GM12878 (cell line): ENCODE results near the gene CCDC150. TPM values are rescaled to one million over a fixed set of nuclear protein-coding genes. Genes with fewer than 3 reads are reported as not detected.

Experiments
- ATAC-seq: fragments of 200-7000 bp; cut with Tn5 transposase; 3 replicates; pipeline ENCODE4 v1.9.1; 2020; ENCODE audit warnings: mild to moderate bottlenecking, moderate library complexity
- BruUV-seq: library from RNA; stranded (reverse); fragments of 400-500 nt; replicated peaks from 2 replicates; lab custom pipeline; 2021; lab: Mats Ljungman, UMichigan
- CTCF ChIA-PET: fragments of 300-600 bp; sonication (Branson Sonifier 250); formaldehyde crosslinking; extraction: SDS; loops from one replicate; lab custom pipeline; 2021; ENCODE audit warnings: inconsistent platforms; lab: Yijun Ruan, JAX
- POLR2A ChIA-PET: fragments of 350-600 bp; formaldehyde crosslinking; extraction: SDS; loops from one replicate; lab custom pipeline; 2021; ENCODE audit warnings: inconsistent platforms; lab: Charles Lee
- RAD21 ChIA-PET: fragments of 300-600 bp; sonication (Branson Sonifier 250); formaldehyde crosslinking; loops from one replicate; lab custom pipeline; 2023; ENCODE audit warnings: antibody characterized with exemption; ENCODE audit not compliant: unreplicated experiment; lab: Charles Lee
- SMC1A ChIA-PET: fragments of 300-600 bp; sonication (Branson Sonifier 250); formaldehyde crosslinking; loops from one replicate; lab custom pipeline; 2023; ENCODE audit not compliant: unreplicated experiment, uncharacterized antibody; lab: Charles Lee
- DNase-seq: peaks from one replicate; pipeline ENCODE4 v3.0.0-alpha.2; 2011; ENCODE audit warnings: low read depth, low spot score
- FAIRE-seq: peaks from 3 replicates; lab custom pipeline; 2011; peaks lifted over from hg19 to GRCh38; lab: Jason Lieb, UNC
- H2AFZ ChIP-seq: 2 replicates; pipeline ENCODE4 v1.6.0; 2011; ENCODE audit warnings: low read depth, low read length, control low read depth; ENCODE audit not compliant: control insufficient read depth
- H3K27ac ChIP-seq: 2 replicates; pipeline ENCODE4 v1.5.1; 2011; ENCODE audit warnings: control low read depth; ENCODE audit not compliant: control insufficient read depth, insufficient read depth
- H3K27me3 ChIP-seq, 2 experiments: replicated peaks in 1 of 2; 2 replicates each; pipeline versions ENCODE4 v1.6.0 to v1.6.1; 2011; ENCODE audit warnings: low read length in 1 of 2; ENCODE audit not compliant: control insufficient read depth in 2 of 2, insufficient read depth in 2 of 2
- H3K36me3 ChIP-seq, 2 experiments: 2 replicates each; pipeline ENCODE4 v1.5.1; 2011; ENCODE audit warnings: low read length in 1 of 2; ENCODE audit not compliant: control insufficient read depth in 2 of 2, insufficient read depth in 2 of 2
- H3K4me1 ChIP-seq: 2 replicates; pipeline ENCODE4 v1.6.1; 2011; ENCODE audit warnings: mild to moderate bottlenecking, low read length, moderate library complexity, mixed read lengths; ENCODE audit not compliant: control insufficient read depth, insufficient read depth
- H3K4me2 ChIP-seq: 2 replicates; pipeline ENCODE4 v1.6.0; 2011; ENCODE audit warnings: control low read depth; ENCODE audit not compliant: control insufficient read depth, insufficient read depth
- H3K4me3 ChIP-seq: fragments of 200-600 bp; sonication (generic); 2 replicates; pipeline ENCODE4 v1.5.1; 2016
- H3K79me2 ChIP-seq: 2 replicates; pipeline ENCODE4 v1.6.0; 2011; ENCODE audit warnings: low read length; ENCODE audit not compliant: control insufficient read depth, insufficient read depth
- H3K9ac ChIP-seq: 2 replicates; pipeline ENCODE4 v1.8.0; 2011; ENCODE audit warnings: low read length, control low read depth, mixed read lengths; ENCODE audit not compliant: control insufficient read depth, insufficient read depth
- H3K9me3 ChIP-seq: replicated peaks from 3 replicates; pipeline ENCODE4 v1.5.1; 2011; ENCODE audit warnings: mild to moderate bottlenecking, low read length; ENCODE audit not compliant: control insufficient read depth, insufficient read depth
- H4K20me1 ChIP-seq: 2 replicates; pipeline ENCODE4 v1.6.0; 2011; ENCODE audit not compliant: control insufficient read depth, insufficient read depth
- CTCF ChIP-seq, 3 experiments: IDR thresholded peaks in 2 of 3; conservative IDR thresholded peaks in 1 of 3; 2 replicates each; pipeline ENCODE4 v1.5.1; 2011; ENCODE audit warnings: low read depth in 3 of 3, low read length in 3 of 3, mild to moderate bottlenecking in 3 of 3, control low read depth in 2 of 3, moderate library complexity in 2 of 3, inconsistent platforms in 1 of 3, mixed read lengths in 1 of 3; ENCODE audit not compliant: control insufficient read depth in 2 of 3, insufficient read depth in 1 of 3; ENCODE audit errors: extremely low read depth in 1 of 3
- ESRRA ChIP-seq: IDR thresholded peaks from 2 replicates; pipeline ENCODE4 v1.6.1; 2012; ENCODE audit warnings: mild to moderate bottlenecking, low read length, improper control_type of control experiment
- RAD21 ChIP-seq: IDR thresholded peaks from 2 replicates; pipeline ENCODE4 v1.6.1; 2011; ENCODE audit warnings: mild to moderate bottlenecking, low read depth, low read length, moderate library complexity; ENCODE audit not compliant: insufficient read depth
- SKIL ChIP-seq: fragments of 450-650 bp; IDR thresholded peaks from 2 replicates; pipeline ENCODE4 v1.6.1; 2017; ENCODE audit warnings: mild to moderate bottlenecking, low read depth, inconsistent platforms; ENCODE audit not compliant: poor library complexity, severe bottlenecking
- SMC3 ChIP-seq: IDR thresholded peaks from 2 replicates; pipeline ENCODE4 v1.6.1; 2011; ENCODE audit warnings: low read length, improper control_type of control experiment, borderline replicate concordance
- WGBS: methylation state at CpG from one replicate; pipeline ENCODE4 v1.1.6; 2016; ENCODE audit warnings: low lambda C conversion rate; ENCODE audit not compliant: insufficient replicate concordance, insufficient coverage; ENCODE audit errors: missing lambda C conversion rate; 5-methylcytosine and 5-hydroxymethylcytosine counted together
- in situ Hi-C: fragments of 300-500 bp; cut with MboI; formaldehyde crosslinking; loops from 9 replicates; pipeline ENCODE4 v1.14.3; 2018; ENCODE audit warnings: mixed read lengths
- intact Hi-C: fragments of 100-400 bp; cut with micrococcal nuclease; formaldehyde crosslinking; loops from one replicate; pipeline ENCODE4 v1.14.2; 2022; ENCODE audit not compliant: unreplicated experiment
- polyA plus RNA-seq, 11 experiments: library from polyadenylated mRNA; depleted of rRNA in 4 of 11; unstranded in 6 of 11; stranded (reverse) in 5 of 11; fragments of >200 nt; fragmentation: Nextera tagmentation in 4 of 11; fragmentation: Illumina TruSeq in 1 of 11; extraction: Ambion mirVana in 4 of 11; extraction: Trizol in 1 of 11; gene quantifications; 1 replicate in 1 of 11; 2 replicates in 10 of 11; pipeline versions ENCODE4 v1.2.1 to v1.2.3, GENCODE V29; 2011 to 2016; ENCODE audit warnings: inconsistent platforms in 2 of 11, missing spikeins in 2 of 11, low read depth in 1 of 11
- total RNA-seq, 4 experiments: library from RNA; depleted of rRNA in 3 of 4; stranded (reverse); fragments of >200 nt in 3 of 4; fragmentation: Illumina TruSeq in 1 of 4; extraction: Trizol in 1 of 4; gene quantifications; 2 replicates each; pipeline versions ENCODE4 v1.2.1 to v1.2.3, GENCODE V29; 2013 to 2021
- TF ChIP-seq, protein P1 (sequence below): fragments of 450-650 bp; IDR thresholded peaks from 2 replicates; pipeline ENCODE4 v1.6.1; 2018; ENCODE audit warnings: borderline replicate concordance, mild to moderate bottlenecking; ENCODE audit not compliant: partially characterized antibody

CCDC150 gene
- total and polyA plus RNA-seq, 10 of the 15 experiments (the other 5 are each of a cell fraction or from before 2014, with no cell fraction given), result 11.6 to 27.7 (median 19.6) TPM

- WGBS, result 96% methylated on average over 3 of the region's 3 CpGs
- ChIA-PET RAD21 (no interaction called here), SMC1A (interaction anchor here (0.6 to 1.6 kb wide), 4 partner anchors 189 to 461 kb away, joined by 3 to 4 read pairs (median 3); no protein-coding TSS in a partner anchor), POLR2A (interaction anchor here (0.6 kb wide), 1 partner anchor 590 kb away, joined by 3 read pairs; no protein-coding TSS in a partner anchor), CTCF (interaction anchor here (0.6 to 2.1 kb wide), 4 partner anchors 8 to 278 kb away, joined by 3 to 10 read pairs (median 4); no protein-coding TSS in a partner anchor)
- Histone ChIP-seq H3K4me3 (no peak overlapping the region), H3K4me1 (no peaks in the 10 kb centered on the region), H3K27me3 (no peaks in the 10 kb centered on the region), H3K9ac (no peak overlapping the region), H3K27ac (no peak overlapping the region), H3K36me3 (peaks cover 0 to under 1% of the 10 kb centered on the region in 2 experiments; a peak in 1 of 4 replicates), H3K9me3 (no peaks in the 10 kb centered on the region), H3K79me2 (no peaks in the 10 kb centered on the region), H2AFZ (no peak overlapping the region), H3K4me2 (no peak overlapping the region), H4K20me1 (no peaks in the 10 kb centered on the region)
- no peak for FAIRE-seq
- no peak for DNase-seq
- in situ Hi-C loops, result no loop called here
- BruUV-seq, result no TSS peak
- intact Hi-C loops, result loop anchor here (10.0 kb wide), 2 partner anchors 304 to 464 kb away; no protein-coding TSS in a partner anchor
- ATAC-seq, result no peak
- TF ChIP-seq SMC3, result peak; percentile 15; the same call in 1 of the 2 replicates
- peak; percentile 25; the same call in 1 of the 2 replicates for TF ChIP-seq RAD21
- TF ChIP-seq, protein P1, sequence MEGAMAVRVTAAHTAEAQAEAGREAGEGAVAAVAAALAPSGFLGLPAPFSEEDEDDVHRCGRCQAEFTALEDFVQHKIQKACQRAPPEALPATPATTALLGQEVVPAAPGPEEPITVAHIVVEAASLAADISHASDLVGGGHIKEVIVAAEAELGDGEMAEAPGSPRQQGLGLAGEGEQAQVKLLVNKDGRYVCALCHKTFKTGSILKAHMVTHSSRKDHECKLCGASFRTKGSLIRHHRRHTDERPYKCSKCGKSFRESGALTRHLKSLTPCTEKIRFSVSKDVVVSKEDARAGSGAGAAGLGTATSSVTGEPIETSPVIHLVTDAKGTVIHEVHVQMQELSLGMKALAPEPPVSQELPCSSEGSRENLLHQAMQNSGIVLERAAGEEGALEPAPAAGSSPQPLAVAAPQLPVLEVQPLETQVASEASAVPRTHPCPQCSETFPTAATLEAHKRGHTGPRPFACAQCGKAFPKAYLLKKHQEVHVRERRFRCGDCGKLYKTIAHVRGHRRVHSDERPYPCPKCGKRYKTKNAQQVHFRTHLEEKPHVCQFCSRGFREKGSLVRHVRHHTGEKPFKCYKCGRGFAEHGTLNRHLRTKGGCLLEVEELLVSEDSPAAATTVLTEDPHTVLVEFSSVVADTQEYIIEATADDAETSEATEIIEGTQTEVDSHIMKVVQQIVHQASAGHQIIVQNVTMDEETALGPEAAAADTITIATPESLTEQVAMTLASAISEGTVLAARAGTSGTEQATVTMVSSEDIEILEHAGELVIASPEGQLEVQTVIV, result no peak
- no peak for TF ChIP-seq SKIL
- TF ChIP-seq CTCF (IDR thresholded peaks at IDR 0.05 in 2 of 3, conservative IDR thresholded peaks at IDR 0.05 in 1 of 3; ENCODE audit: control insufficient read depth in 2 of 3, extremely low read depth in 1 of 3, insufficient read depth in 1 of 3, low read depth in 3 of 3, low read length in 3 of 3), result peak in 1 of 3 experiments; percentile 30; a peak in 2 of 6 replicates
- no peak for TF ChIP-seq ESRRA
Observed at GRCh38 chr2:196758474-196759377, 119.2 kb downstream of the CCDC150 start.
